Neuronal stem cell (in vitro differentiated cells): Measurements from ENCODE around the gene AGPAT2.

Experiments used
- DNase-seq: peaks from one replicate; pipeline ENCODE4 v3.0.0-alpha.2; 2013; ENCODE audit warnings: low spot score
- H2AFZ ChIP-seq: one replicate; pipeline ENCODE4 v1.6.1; 2013; ENCODE audit warnings: mild to moderate bottlenecking, low read length, inconsistent platforms
- H2AK5ac ChIP-seq: 2 replicates; pipeline ENCODE4 v1.6.1; 2013; ENCODE audit warnings: low read depth, mild to moderate bottlenecking, inconsistent platforms, low read length, moderate library complexity, mixed read lengths
- H2BK120ac ChIP-seq: 2 replicates; pipeline ENCODE4 v1.6.1; 2013; ENCODE audit warnings: low read depth, mild to moderate bottlenecking, inconsistent platforms, low read length, moderate library complexity, mixed read lengths
- H2BK12ac ChIP-seq: one replicate; pipeline ENCODE4 v1.6.1; 2013; ENCODE audit warnings: low read length, inconsistent platforms
- H2BK15ac ChIP-seq: 2 replicates; pipeline ENCODE4 v1.6.1; 2013; ENCODE audit warnings: mild to moderate bottlenecking, low read length, inconsistent platforms, mixed read lengths
- H2BK5ac ChIP-seq: one replicate; pipeline ENCODE4 v1.6.1; 2013; ENCODE audit warnings: inconsistent platforms, mild to moderate bottlenecking, low read length, moderate library complexity
- H3K14ac ChIP-seq: one replicate; pipeline ENCODE4 v1.6.1; 2013; ENCODE audit warnings: low read length, inconsistent platforms
- H3K18ac ChIP-seq: 2 replicates; pipeline ENCODE4 v1.6.1; 2013; ENCODE audit warnings: low read length, inconsistent platforms
- H3K23ac ChIP-seq: 2 replicates; pipeline ENCODE4 v1.6.1; 2013; ENCODE audit warnings: low read depth, mild to moderate bottlenecking, mixed read lengths, low read length, inconsistent platforms; ENCODE audit not compliant: poor library complexity
- H3K27ac ChIP-seq: replicated peaks from 3 replicates; pipeline ENCODE4 v1.5.1; 2013; ENCODE audit warnings: low read length, inconsistent platforms
- H3K27me3 ChIP-seq, 3 experiments: 2 replicates each; pipeline ENCODE4 v1.6.1; 2013; ENCODE audit warnings: low read length in 3 of 3, mild to moderate bottlenecking in 2 of 3, inconsistent platforms in 1 of 3, low read depth in 1 of 3, mixed read lengths in 1 of 3, moderate library complexity in 1 of 3; ENCODE audit not compliant: control insufficient read depth in 3 of 3, insufficient read depth in 3 of 3
- H3K36me3 ChIP-seq, 2 donors: replicated peaks in 1 of 2; 2 replicates each; pipeline ENCODE4 v1.6.1; 2013; ENCODE audit warnings: low read length in 2 of 2; ENCODE audit not compliant: control insufficient read depth in 2 of 2, insufficient read depth in 2 of 2
- H3K4ac ChIP-seq: 2 replicates; pipeline ENCODE4 v1.6.1; 2013; ENCODE audit warnings: inconsistent platforms, mild to moderate bottlenecking, low read length, moderate library complexity
- H3K4me1 ChIP-seq, 2 donors: 1 replicate in 1 of 2; 2 replicates in 1 of 2; pipeline ENCODE4 v1.6.1; 2013; ENCODE audit warnings: low read length in 2 of 2, low read depth in 1 of 2; ENCODE audit not compliant: control insufficient read depth in 2 of 2, insufficient read depth in 1 of 2
- H3K4me2 ChIP-seq: one replicate; pipeline ENCODE4 v1.6.1; 2013; ENCODE audit warnings: mild to moderate bottlenecking, low read length, inconsistent platforms; ENCODE audit not compliant: insufficient read depth, poor library complexity, severe bottlenecking
- H3K4me3 ChIP-seq, 2 donors: 2 replicates each; pipeline ENCODE4 v1.5.1; 2013; ENCODE audit warnings: low read length in 2 of 2, mild to moderate bottlenecking in 2 of 2, inconsistent platforms in 1 of 2, moderate library complexity in 1 of 2
- H3K79me1 ChIP-seq: one replicate; pipeline ENCODE4 v1.6.1; 2013; ENCODE audit warnings: low read depth, mild to moderate bottlenecking, inconsistent platforms, low read length, moderate library complexity
- H3K9ac ChIP-seq: one replicate; pipeline ENCODE4 v1.6.1; 2013; ENCODE audit warnings: mild to moderate bottlenecking, low read depth, low read length, inconsistent platforms; ENCODE audit not compliant: poor library complexity
- H3K9me3 ChIP-seq, 2 donors: replicated peaks in 1 of 2; 2 replicates each; pipeline versions ENCODE3 to v1.6.1; 2013; ENCODE audit warnings: low read length in 2 of 2, mild to moderate bottlenecking in 2 of 2, inconsistent platforms in 1 of 2, low read depth in 1 of 2, mixed read lengths in 1 of 2, moderate library complexity in 1 of 2; ENCODE audit not compliant: control insufficient read depth in 2 of 2, insufficient read depth in 1 of 2
- H4K8ac ChIP-seq: one replicate; pipeline ENCODE4 v1.6.1; 2013; ENCODE audit warnings: low read depth, mild to moderate bottlenecking, inconsistent platforms, low read length, moderate library complexity
- H4K91ac ChIP-seq: one replicate; pipeline ENCODE4 v1.6.1; 2013; ENCODE audit warnings: low read length, low read depth, mild to moderate bottlenecking, inconsistent platforms; ENCODE audit not compliant: poor library complexity
- WGBS, 2 donors: extraction: QIAGEN DNeasy Blood & Tissue Kit; methylation state at CpG; one replicate each; pipeline ENCODE4 v1.1.7; 2013; ENCODE audit warnings: missing lambda C conversion rate in 2 of 2, mixed read lengths in 1 of 2; ENCODE audit not compliant: insufficient read length in 2 of 2, insufficient replicate concordance in 1 of 2; ENCODE audit errors: extremely low coverage in 2 of 2; 5-methylcytosine and 5-hydroxymethylcytosine counted together

AGPAT2 gene

GRCh38 chr9:136717399-136717798 lies 30.1 kb upstream of the AGPAT2 start:
- Histone ChIP-seq H3K9ac (peak overlapping the region; percentile 77), H3K27me3 (no peaks in the 10 kb centered on the region), H3K23ac (no peak overlapping the region), H2AK5ac (no peak overlapping the region), H3K27ac (no peak overlapping the region), H3K36me3 (peaks cover 6 to 21% of the 10 kb centered on the region in 2 donors), H3K14ac (no peak overlapping the region), H3K4me3 (peak overlapping the region in 1 of 2 donors; percentile 53), H3K18ac (no peak overlapping the region), H3K4ac (no peak overlapping the region), H2BK12ac (no peak overlapping the region), H2AFZ (no peak overlapping the region), H2BK120ac (no peak overlapping the region), H3K79me1 (peaks cover 23% of the 10 kb centered on the region), H2BK5ac (no peak overlapping the region), H3K4me1 (peaks cover 30 to 37% of the 10 kb centered on the region in 2 donors), H2BK15ac (no peak overlapping the region), H4K8ac (no peak overlapping the region), H3K4me2 (no peak overlapping the region), H4K91ac (no peak overlapping the region), H3K9me3 (no peaks in the 10 kb centered on the region)
- no peak for DNase-seq
- WGBS, 2 donors = no CpG with 5 or more reads among the region's 16 CpGs

DNA sequence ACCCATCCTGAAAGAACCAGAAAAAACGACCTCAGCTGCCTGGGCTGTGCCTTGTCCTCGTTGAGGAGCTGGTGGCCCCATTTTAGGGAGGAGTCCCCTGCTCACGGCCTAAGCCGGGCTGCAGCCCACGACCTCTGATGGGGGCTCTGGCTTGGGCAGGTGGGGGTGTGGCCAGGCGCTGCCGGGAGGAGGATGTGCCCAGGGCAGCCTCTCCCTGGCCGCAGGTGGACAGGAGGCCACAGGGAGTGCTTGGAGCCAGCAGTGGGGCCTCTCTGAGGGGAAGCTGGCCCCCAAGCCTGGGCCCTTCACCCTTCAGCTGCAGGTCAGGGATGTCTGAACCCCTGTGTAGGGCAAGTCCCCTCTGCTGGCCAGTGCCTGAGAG lies 27.6 kb upstream of the AGPAT2 start:
- Histone ChIP-seq H3K4ac (no peak overlapping the region), H3K4me1 (peaks cover 17 to 28% of the 10 kb centered on the region in 2 donors), H4K91ac (no peak overlapping the region), H3K27ac (no peak overlapping the region), H3K4me3 (no peak overlapping the region), H4K8ac (no peak overlapping the region), H2BK5ac (peak overlapping the region; percentile 48), H3K36me3 (peaks cover 0 to 6% of the 10 kb centered on the region in 2 donors), H3K79me1 (peaks cover 21% of the 10 kb centered on the region), H3K9me3 (no peaks in the 10 kb centered on the region), H3K23ac (peak overlapping the region; percentile 2), H2AFZ (no peak overlapping the region), H3K27me3 (peaks cover 0 to 17% (median 5%) of the 10 kb centered on the region in 3 experiments), H3K14ac (no peak overlapping the region), H3K4me2 (no peak overlapping the region), H3K9ac (no peak overlapping the region), H2BK15ac (no peak overlapping the region), H3K18ac (no peak overlapping the region), H2AK5ac (peak overlapping the region; percentile 14), H2BK120ac (no peak overlapping the region), H2BK12ac (no peak overlapping the region)
- WGBS, 2 donors = no CpG with 5 or more reads among the region's 8 CpGs
- no peak for DNase-seq

GRCh38 chr9:136714096-136714892 lies 27.0 kb upstream of the AGPAT2 start:
- H2BK12ac ChIP-seq = no peak overlapping the region
- H4K91ac ChIP-seq = no peak overlapping the region
- no peak for DNase-seq
- H4K8ac ChIP-seq = peak overlapping the region; percentile 43
- H3K4me2 ChIP-seq = peak overlapping the region; percentile 11
- peak overlapping the region; percentile 68 for H2AK5ac ChIP-seq
- peak overlapping the region; percentile 41 for H2BK120ac ChIP-seq
- H2BK15ac ChIP-seq = peak overlapping the region; percentile 75
- H3K4ac ChIP-seq = no peak overlapping the region
- H3K9ac ChIP-seq = peak overlapping the region; percentile 70
- H3K14ac ChIP-seq = no peak overlapping the region
- peaks cover 0 to 6% of the 10 kb centered on the region in 2 donors for H3K36me3 ChIP-seq
- H3K27ac ChIP-seq = peak overlapping the region; percentile 22
- H3K4me1 ChIP-seq = peaks cover 11 to 25% of the 10 kb centered on the region in 2 donors
- H2BK5ac ChIP-seq = peak overlapping the region; percentile 48
- H2AFZ ChIP-seq = no peak overlapping the region
- no CpG with 5 or more reads among the region's 17 CpGs for WGBS, 2 donors
- no peak overlapping the region for H3K18ac ChIP-seq
- peak overlapping the region; percentile 26 to 82 for H3K4me3 ChIP-seq
- H3K9me3 ChIP-seq = no peaks in the 10 kb centered on the region
- peaks cover 19% of the 10 kb centered on the region for H3K79me1 ChIP-seq
- H3K23ac ChIP-seq = peak overlapping the region; percentile 3
- peaks cover 0 to 22% (median 7%) of the 10 kb centered on the region in 3 experiments for H3K27me3 ChIP-seq

DNA sequence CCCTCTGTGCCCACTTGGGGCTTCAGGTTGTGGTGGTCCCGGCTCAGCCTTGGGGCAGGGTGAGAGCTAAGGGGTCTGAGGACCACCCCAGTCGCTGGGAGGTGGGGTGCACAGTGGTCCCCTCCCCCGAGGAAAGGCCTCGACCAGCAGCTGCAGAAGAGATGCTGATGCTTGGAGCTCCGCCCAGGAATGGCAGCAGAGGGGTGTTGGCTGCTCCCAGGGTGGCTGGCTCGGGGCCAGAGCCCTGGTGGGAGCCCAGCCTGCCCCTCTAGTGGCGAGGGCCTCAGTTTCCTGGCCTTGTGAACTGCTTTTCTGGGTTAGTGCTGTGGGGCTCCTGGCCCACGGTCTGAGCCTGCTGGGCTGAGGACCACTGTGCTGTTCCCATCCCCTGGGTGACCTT lies 26.3 kb upstream of the AGPAT2 start:
- H2AK5ac ChIP-seq = peak overlapping the region; percentile 97
- peak overlapping the region; percentile 41 for H2BK120ac ChIP-seq
- H2BK12ac ChIP-seq = no peak overlapping the region
- WGBS, 2 donors = no CpG with 5 or more reads among the region's 8 CpGs
- H4K91ac ChIP-seq = no peak overlapping the region
- peak overlapping the region; percentile 78 for H3K4me2 ChIP-seq
- H3K9me3 ChIP-seq = no peaks in the 10 kb centered on the region
- H3K14ac ChIP-seq = peak overlapping the region; percentile 76
- H3K36me3 ChIP-seq = peaks cover 0 to 6% of the 10 kb centered on the region in 2 donors
- H3K4ac ChIP-seq = no peak overlapping the region
- H2BK15ac ChIP-seq = peak overlapping the region; percentile 75
- no peak for DNase-seq
- no peak overlapping the region for H2AFZ ChIP-seq
- no peak overlapping the region for H3K27ac ChIP-seq
- peak overlapping the region; percentile 63 for H3K9ac ChIP-seq
- H3K4me1 ChIP-seq = peaks cover 8 to 23% of the 10 kb centered on the region in 2 donors
- peak overlapping the region; percentile 82 to 97 for H3K4me3 ChIP-seq
- H4K8ac ChIP-seq = peak overlapping the region; percentile 43
- H3K23ac ChIP-seq = peak overlapping the region; percentile 3
- peak overlapping the region; percentile 58 for H3K18ac ChIP-seq
- peaks cover 18% of the 10 kb centered on the region for H3K79me1 ChIP-seq
- H2BK5ac ChIP-seq = no peak overlapping the region
- H3K27me3 ChIP-seq = peaks cover 0 to 27% (median 7%) of the 10 kb centered on the region in 3 experiments
